ENCODE measurements around the gene ARSJ.

GRCh38 chr4:114019969-114020358 is 40.5 kb upstream of the ARSJ start:
- TF ChIP-seq POLR2A (IDR thresholded peaks at IDR 0.05): no peak
- no peak for TF ChIP-seq CTCF (IDR thresholded peaks at IDR 0.05)

Data from right lobe of liver (tissue), 4 donors.